Stimulated activated naive CD8-positive, alpha-beta T cell treated with anti-CD3 and anti-CD28 coated beads, Interleukin-15, amount 100 ng/mL, for 72 hours (primary cell): ENCODE measurements around the gene PRDM12.

Experiments used
- ATAC-seq: fragments of 150-1000 bp; cut with Tn5 transposase; 2 replicates; pipeline ENCODE4 v1.10.0; 2021; ENCODE audit warnings: mild to moderate bottlenecking, moderate library complexity
- DNase-seq, 2 donors: peaks; one replicate each; pipeline ENCODE4 v3.0.0; 2021 to 2022
- H3K27ac Mint-ChIP-seq, 2 donors: one replicate each; pipeline ENCODE4 v1.8.0; 2022; ENCODE audit warnings: mild to moderate bottlenecking in 2 of 2, mixed read lengths in 2 of 2, moderate library complexity in 2 of 2
- H3K27me3 Mint-ChIP-seq: one replicate; pipeline ENCODE4 v1.8.0; 2022; ENCODE audit warnings: mixed read lengths
- H3K4me1 Mint-ChIP-seq: one replicate; pipeline ENCODE4 v1.8.0; 2022; ENCODE audit warnings: mild to moderate bottlenecking, mixed read lengths
- H3K4me3 Mint-ChIP-seq, 2 donors: one replicate each; pipeline ENCODE4 v1.8.0; 2022; ENCODE audit warnings: mild to moderate bottlenecking in 2 of 2, mixed read lengths in 2 of 2, moderate library complexity in 1 of 2
- H3K9me3 Mint-ChIP-seq, 2 donors: one replicate each; pipeline ENCODE4 v1.8.0; 2022; ENCODE audit warnings: mixed read lengths in 2 of 2

Gene PRDM12

GRCh38 chr9:130689572-130689936 lies 25.2 kb downstream of the PRDM12 start:
- Mint-ChIP-seq H3K4me1 (peaks cover 20% of the 10 kb centered on the region), H3K27me3 (no peaks in the 10 kb centered on the region), H3K27ac (peak overlapping the region in 1 of 2 donors; percentile 1), H3K9me3 (no peaks in the 10 kb centered on the region), H3K4me3 (peak overlapping the region in 1 of 2 donors; percentile 14)
- DNase-seq (no peak), ATAC-seq (no peak)

- no peak for DNase-seq
- Mint-ChIP-seq H3K9me3 (no peaks in the 10 kb centered on the region), H3K4me3 (no peak overlapping the region), H3K27me3 (no peaks in the 10 kb centered on the region), H3K27ac (no peak overlapping the region), H3K4me1 (peaks cover 25% of the 10 kb centered on the region)
- ATAC-seq = no peak
Observed at GRCh38 chr9:130689937-130690700, 25.7 kb downstream of the PRDM12 start.

- Mint-ChIP-seq H3K27ac (no peak overlapping the region), H3K4me3 (peak overlapping the region; percentile 96 to 100), H3K27me3 (no peaks in the 10 kb centered on the region), H3K9me3 (no peaks in the 10 kb centered on the region), H3K4me1 (peaks cover 47% of the 10 kb centered on the region)
- ATAC-seq = no peak
- DNase-seq = peak in 1 of 2 donors; percentile 45
Observed at GRCh38 chr9:130692321-130692720, 27.9 kb downstream of the PRDM12 start.

- no peaks in the 10 kb centered on the region for H3K9me3 Mint-ChIP-seq
- peaks cover 50% of the 10 kb centered on the region for H3K4me1 Mint-ChIP-seq
- peak overlapping the region; percentile 95 to 96 for H3K27ac Mint-ChIP-seq
- H3K4me3 Mint-ChIP-seq = peak overlapping the region; percentile 96 to 100
- ATAC-seq (no peak), DNase-seq (no peak)
- no peaks in the 10 kb centered on the region for H3K27me3 Mint-ChIP-seq
Observed at GRCh38 chr9:130693101-130693425, 28.7 kb downstream of the PRDM12 start.

GRCh38 chr9:130693426-130694191 lies 29.2 kb downstream of the PRDM12 start, which contains the start of gene EXOSC2:
Gene EXOSC2 (plus strand): TSS chr9:130693780. CDS start chr9:130693792, 12 bp downstream.
- Mint-ChIP-seq H3K27me3 (no peaks in the 10 kb centered on the region), H3K4me3 (peak within 1 kb of the TSS; percentile 96 to 100), H3K9me3 (no peaks in the 10 kb centered on the region), H3K4me1 (peaks cover 51% of the 10 kb centered on the region), H3K27ac (peak within 1 kb of the TSS; percentile 98)
- DNase-seq = peak; percentile 84 to 92
- ATAC-seq = peak; percentile 99

- no peaks in the 10 kb centered on the region for H3K27me3 Mint-ChIP-seq
- ATAC-seq = peak; percentile 34
- peaks cover 57% of the 10 kb centered on the region for H3K4me1 Mint-ChIP-seq
- peak overlapping the region; percentile 96 to 100 for H3K4me3 Mint-ChIP-seq
- no peaks in the 10 kb centered on the region for H3K9me3 Mint-ChIP-seq
- peak overlapping the region; percentile 98 for H3K27ac Mint-ChIP-seq
- no peak for DNase-seq
Observed at GRCh38 chr9:130694205-130694604, 29.8 kb downstream of the PRDM12 start.

GRCh38 chr9:130696139-130696650 lies 31.8 kb downstream of the PRDM12 start:
- peak overlapping the region in 1 of 2 donors; percentile 54 for H3K27ac Mint-ChIP-seq
- H3K27me3 Mint-ChIP-seq = no peaks in the 10 kb centered on the region
- peaks cover 52% of the 10 kb centered on the region for H3K4me1 Mint-ChIP-seq
- no peak for ATAC-seq
- no peaks in the 10 kb centered on the region for H3K9me3 Mint-ChIP-seq
- DNase-seq = no peak
- H3K4me3 Mint-ChIP-seq = peak overlapping the region; percentile 2 to 25

- no peak for DNase-seq
- H3K27me3 Mint-ChIP-seq = no peaks in the 10 kb centered on the region
- ATAC-seq = no peak
- H3K4me1 Mint-ChIP-seq = peaks cover 52% of the 10 kb centered on the region
- no peak overlapping the region for H3K4me3 Mint-ChIP-seq
- H3K9me3 Mint-ChIP-seq = no peaks in the 10 kb centered on the region
- peak overlapping the region; percentile 16 to 72 for H3K27ac Mint-ChIP-seq
Observed at GRCh38 chr9:130696996-130697395, 32.6 kb downstream of the PRDM12 start.

- H3K27ac Mint-ChIP-seq = peak overlapping the region; percentile 1 to 57
- DNase-seq (no peak), ATAC-seq (no peak)
- H3K27me3 Mint-ChIP-seq = no peaks in the 10 kb centered on the region
- H3K9me3 Mint-ChIP-seq = no peaks in the 10 kb centered on the region
- H3K4me1 Mint-ChIP-seq = peaks cover 50% of the 10 kb centered on the region
- H3K4me3 Mint-ChIP-seq = no peak overlapping the region
Observed at GRCh38 chr9:130698514-130698913, 34.1 kb downstream of the PRDM12 start.

GRCh38 chr9:130699047-130699446 lies 34.7 kb downstream of the PRDM12 start:
- ATAC-seq (no peak), DNase-seq (no peak)
- peaks cover 50% of the 10 kb centered on the region for H3K4me1 Mint-ChIP-seq
- H3K27me3 Mint-ChIP-seq = no peaks in the 10 kb centered on the region
- no peak overlapping the region for H3K4me3 Mint-ChIP-seq
- peak overlapping the region; percentile 1 to 57 for H3K27ac Mint-ChIP-seq
- no peaks in the 10 kb centered on the region for H3K9me3 Mint-ChIP-seq

- no peak overlapping the region for H3K4me3 Mint-ChIP-seq
- no peaks in the 10 kb centered on the region for H3K9me3 Mint-ChIP-seq
- H3K4me1 Mint-ChIP-seq = peaks cover 33% of the 10 kb centered on the region
- DNase-seq (peak; percentile 64 to 67), ATAC-seq (peak; percentile 91)
- no peaks in the 10 kb centered on the region for H3K27me3 Mint-ChIP-seq
- H3K27ac Mint-ChIP-seq = no peak overlapping the region
Observed at GRCh38 chr9:130701059-130702022, 36.9 kb downstream of the PRDM12 start.

GRCh38 chr9:130703501-130703900 lies 39.1 kb downstream of the PRDM12 start:
- peak overlapping the region in 1 of 2 donors; percentile 28 for H3K27ac Mint-ChIP-seq
- ATAC-seq = no peak
- no peaks in the 10 kb centered on the region for H3K9me3 Mint-ChIP-seq
- H3K4me1 Mint-ChIP-seq = peaks cover 13% of the 10 kb centered on the region
- no peak for DNase-seq
- no peak overlapping the region for H3K4me3 Mint-ChIP-seq
- no peaks in the 10 kb centered on the region for H3K27me3 Mint-ChIP-seq

- Mint-ChIP-seq H3K27me3 (no peaks in the 10 kb centered on the region), H3K27ac (peak overlapping the region in 1 of 2 donors; percentile 26), H3K4me1 (peaks cover 9% of the 10 kb centered on the region), H3K4me3 (no peak overlapping the region), H3K9me3 (no peaks in the 10 kb centered on the region)
- peak; percentile 52 to 61 for DNase-seq
- peak; percentile 68 for ATAC-seq
Observed at GRCh38 chr9:130707225-130707976, 43.0 kb downstream of the PRDM12 start.

GRCh38 chr9:130710822-130711352 lies 46.5 kb downstream of the PRDM12 start:
- no peak overlapping the region for H3K27ac Mint-ChIP-seq
- DNase-seq (no peak), ATAC-seq (no peak)
- H3K27me3 Mint-ChIP-seq = no peaks in the 10 kb centered on the region
- peaks cover 28% of the 10 kb centered on the region for H3K4me1 Mint-ChIP-seq
- no peaks in the 10 kb centered on the region for H3K9me3 Mint-ChIP-seq
- H3K4me3 Mint-ChIP-seq = peak overlapping the region in 1 of 2 donors; percentile 66
